HEK293 (cell line): ENCODE measurements around the gene NOXO1.

Source experiments
- CTCF ChIP-seq: fragments of 450-650 bp; formaldehyde crosslinking; IDR thresholded peaks from 2 replicates; pipeline ENCODE4 v1.5.1; 2016; ENCODE audit warnings: missing biosample characterization, missing genetic modification characterization
- GFI1B ChIP-seq: fragments of 450-650 bp; formaldehyde crosslinking; IDR thresholded peaks from 2 replicates; pipeline ENCODE4 v1.5.1; 2016; ENCODE audit warnings: missing biosample characterization, missing genetic modification characterization
- ZNF274 ChIP-seq, 2 experiments: fragments of 200-500 bp in 1 of 2; fragments of 450-650 bp in 1 of 2; sonication (Bioruptor generic) in 1 of 2; formaldehyde crosslinking in 1 of 2; IDR thresholded peaks; 2 replicates each; pipeline versions ENCODE4 v1.5.1 to v1.6.1; 2014 to 2016; ENCODE audit warnings: borderline replicate concordance in 1 of 2, inconsistent platforms in 1 of 2, low read length in 1 of 2, missing biosample characterization in 1 of 2, missing genetic modification characterization in 1 of 2
- ZNF624 ChIP-seq: fragments of 450-650 bp; formaldehyde crosslinking; IDR thresholded peaks from 2 replicates; pipeline ENCODE4 v1.5.1; 2017; ENCODE audit warnings: missing biosample characterization, missing genetic modification characterization
- ZNF707 ChIP-seq: fragments of 450-650 bp; formaldehyde crosslinking; IDR thresholded peaks from 2 replicates; pipeline ENCODE4 v1.5.1; 2016; ENCODE audit warnings: missing biosample characterization, missing genetic modification characterization
- ZNF768 ChIP-seq: fragments of 450-650 bp; formaldehyde crosslinking; IDR thresholded peaks from 2 replicates; pipeline ENCODE4 v1.5.1; 2018; ENCODE audit warnings: missing biosample characterization, mild to moderate bottlenecking, missing genetic modification characterization

GRCh38 chr16:1973461-1974156, 7.7 kb downstream of the NOXO1 start:
- TF ChIP-seq ZNF707 (tag by site-specific recombination) (no peak), CTCF (tag by site-specific recombination) (no peak), ZNF624 (tag by site-specific recombination) (no peak), ZNF768 (tag by site-specific recombination) (no peak), ZNF274 (IDR thresholded peaks at IDR 0.05; ENCODE audit: low read length) (no peak), ZNF274 (tag by site-specific recombination; IDR thresholded peaks at IDR 0.05; ENCODE audit: borderline replicate concordance) (no peak), GFI1B (tag by site-specific recombination) (no peak)
